MG63 (cell line): ENCODE measurements around the gene PLXNC1. TPM values are rescaled to one million over a fixed set of nuclear protein-coding genes. Genes with fewer than 3 reads are reported as not detected.

Source experiments
- DNase-seq: peaks from one replicate; pipeline ENCODE4 v3.0.0-alpha.2; 2020
- H3K27me3 ChIP-seq: fragments of 250-450 bp; sonication (Bioruptor Pico); 2 replicates; pipeline ENCODE4 v1.5.1; 2020; ENCODE audit warnings: mild to moderate bottlenecking, moderate library complexity
- H3K36me3 ChIP-seq: fragments of 250-450 bp; sonication (Bioruptor Pico); 2 replicates; pipeline ENCODE4 v1.5.1; 2020; ENCODE audit warnings: mild to moderate bottlenecking, moderate library complexity
- H3K4me3 ChIP-seq: fragments of 250-450 bp; sonication (Bioruptor Pico); 2 replicates; pipeline ENCODE4 v1.5.1; 2020; ENCODE audit warnings: mild to moderate bottlenecking, moderate library complexity
- H3K9me3 ChIP-seq: fragments of 250-450 bp; sonication (Bioruptor Pico); 2 replicates; pipeline ENCODE4 v1.5.1; 2020; ENCODE audit warnings: mild to moderate bottlenecking, moderate library complexity
- total RNA-seq: library from RNA; depleted of rRNA; stranded (reverse); fragments of >200 nt; shearing (Covaris generic); gene quantifications from 2 replicates; pipeline ENCODE4 v1.2.3, GENCODE V29; 2014; ENCODE audit warnings: low replicate concordance

The PLXNC1 gene
- total RNA-seq, 1 experiment from 2014 or later, result 0.16 TPM

DNA sequence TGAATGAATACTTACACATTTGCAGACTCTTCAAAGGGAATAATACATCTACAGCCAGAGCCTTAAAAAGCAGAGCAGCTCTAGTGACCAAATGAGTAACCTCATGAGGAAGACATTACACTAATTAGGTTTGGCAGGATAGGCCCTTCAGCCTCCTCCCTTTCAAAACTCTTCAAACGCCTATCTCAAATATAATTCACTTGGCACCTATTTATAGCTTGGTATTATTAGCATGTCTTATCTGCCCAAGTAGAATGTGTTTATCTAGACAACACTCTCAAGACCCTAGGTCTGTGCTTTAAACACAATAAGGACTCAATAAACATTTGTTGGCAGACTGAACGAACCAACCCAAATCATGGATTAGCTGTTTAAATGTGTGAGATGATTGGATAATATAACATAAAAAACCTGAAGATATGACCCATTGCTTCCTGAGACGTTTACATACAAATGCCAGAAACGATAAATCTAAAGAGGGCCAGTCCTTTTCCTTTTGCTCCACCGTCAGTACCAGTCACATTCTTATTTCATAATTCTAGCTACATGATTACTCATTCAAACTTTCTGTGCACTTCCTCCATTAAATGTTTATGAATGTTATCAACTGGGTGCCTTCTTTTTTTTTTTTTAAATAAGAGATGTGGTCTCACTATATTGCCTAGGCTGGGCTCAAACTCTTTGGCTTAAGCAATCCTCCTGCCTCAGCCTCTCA is 188.0 kb downstream of the PLXNC1 start:
- DNase-seq, result no peak
- Histone ChIP-seq H3K4me3 (no peak overlapping the region), H3K36me3 (peaks cover 2% of the 10 kb centered on the region; the same call in 1 of the 2 replicates), H3K27me3 (no peaks in the 10 kb centered on the region), H3K9me3 (no peaks in the 10 kb centered on the region)

DNA sequence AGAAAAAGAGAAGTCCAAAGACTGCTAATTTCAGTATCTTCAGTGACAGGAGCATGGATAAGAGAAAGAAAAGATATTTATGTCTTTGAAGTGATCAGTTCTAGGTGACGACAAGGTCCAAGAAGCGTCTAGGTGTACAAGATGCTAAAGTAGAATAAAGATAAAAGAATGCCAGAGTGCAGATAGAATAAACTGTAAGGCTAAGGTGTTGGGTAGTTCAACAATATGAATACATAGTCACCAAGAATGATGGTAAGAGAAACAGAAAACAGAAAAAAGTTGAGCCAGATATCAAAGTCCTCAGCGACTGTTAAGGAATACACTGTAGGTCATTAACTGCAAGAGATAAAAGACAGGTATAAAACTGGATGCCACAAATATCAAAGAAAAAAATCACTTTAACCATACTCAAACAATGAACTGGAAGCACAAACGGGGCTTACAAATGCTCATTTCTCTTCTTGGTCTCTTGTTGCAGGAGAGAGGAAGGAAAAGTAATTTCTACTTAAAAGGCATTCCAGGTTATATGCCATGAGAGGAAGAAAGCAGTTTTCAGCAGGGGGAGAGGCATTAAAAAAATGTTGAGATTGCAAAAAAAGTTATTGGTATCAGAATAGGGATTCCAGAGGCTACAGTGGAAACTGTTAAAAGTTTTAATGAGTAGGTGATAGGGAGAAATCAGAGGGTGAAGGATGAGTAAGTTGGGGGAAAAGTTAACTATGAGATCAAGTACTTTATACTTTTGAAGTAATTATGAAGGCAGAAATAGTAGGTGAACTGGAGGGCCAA is 189.8 kb downstream of the PLXNC1 start:
- Histone ChIP-seq H3K27me3 (no peaks in the 10 kb centered on the region), H3K9me3 (no peaks in the 10 kb centered on the region), H3K36me3 (no peaks in the 10 kb centered on the region), H3K4me3 (no peak overlapping the region)
- no peak for DNase-seq

DNA sequence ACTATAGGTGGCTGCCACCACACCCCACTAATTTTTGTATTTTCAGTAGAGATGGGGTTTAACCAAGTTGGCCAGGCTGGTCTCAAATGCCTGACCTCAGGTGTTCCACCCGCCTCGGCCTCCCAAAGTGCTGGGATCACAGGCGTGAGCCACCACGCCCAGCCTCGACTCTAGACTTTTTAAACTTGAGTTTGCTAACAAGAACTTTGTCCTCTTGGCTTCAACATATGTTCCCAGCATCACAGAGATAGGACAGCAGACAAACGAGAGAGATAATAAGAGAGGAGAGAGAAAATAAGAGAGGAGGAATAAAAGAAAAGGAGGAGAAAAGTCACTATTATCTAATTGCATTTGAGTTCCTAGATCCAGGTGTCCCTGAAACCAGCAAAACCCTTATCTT is 192.2 kb downstream of the PLXNC1 start:
- no peaks in the 10 kb centered on the region for H3K27me3 ChIP-seq
- peaks cover 4% of the 10 kb centered on the region; the same call in 1 of the 2 replicates for H3K36me3 ChIP-seq
- H3K9me3 ChIP-seq, result no peaks in the 10 kb centered on the region

DNA sequence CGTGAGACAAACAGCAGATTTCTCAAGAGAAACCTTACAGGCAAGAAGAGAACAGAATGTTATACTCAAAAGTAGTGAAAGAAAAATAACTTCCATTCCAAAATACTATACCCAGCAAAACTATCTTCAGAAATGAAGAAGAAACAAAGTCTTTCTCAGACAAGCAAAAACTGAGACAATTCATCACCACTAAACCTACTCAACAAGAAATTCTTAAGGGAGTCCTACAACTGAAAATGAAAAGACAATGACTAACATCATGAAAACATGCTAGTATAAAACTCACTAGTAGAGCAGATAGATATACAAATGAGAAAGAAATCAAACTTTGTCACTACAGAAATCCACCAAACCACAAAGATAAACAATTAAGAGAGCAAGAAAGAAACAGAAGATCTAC is 204.8 kb downstream of the PLXNC1 start:
- Histone ChIP-seq H3K27me3 (no peaks in the 10 kb centered on the region), H3K4me3 (no peak overlapping the region), H3K36me3 (peaks cover 11% of the 10 kb centered on the region), H3K9me3 (peaks cover 23% of the 10 kb centered on the region)
- DNase-seq, result no peak

More for the DNA sequence above, 192.2 kb downstream of the PLXNC1 start:
- H3K4me3 ChIP-seq, result no peak overlapping the region
- no peak for DNase-seq
